NCI-H226 (cell line): ENCODE measurements around the gene KCNH8.

Experiments
- DNase-seq: peaks from one replicate; pipeline ENCODE4 v3.0.0-alpha.2; 2015

Gene KCNH8

DNA sequence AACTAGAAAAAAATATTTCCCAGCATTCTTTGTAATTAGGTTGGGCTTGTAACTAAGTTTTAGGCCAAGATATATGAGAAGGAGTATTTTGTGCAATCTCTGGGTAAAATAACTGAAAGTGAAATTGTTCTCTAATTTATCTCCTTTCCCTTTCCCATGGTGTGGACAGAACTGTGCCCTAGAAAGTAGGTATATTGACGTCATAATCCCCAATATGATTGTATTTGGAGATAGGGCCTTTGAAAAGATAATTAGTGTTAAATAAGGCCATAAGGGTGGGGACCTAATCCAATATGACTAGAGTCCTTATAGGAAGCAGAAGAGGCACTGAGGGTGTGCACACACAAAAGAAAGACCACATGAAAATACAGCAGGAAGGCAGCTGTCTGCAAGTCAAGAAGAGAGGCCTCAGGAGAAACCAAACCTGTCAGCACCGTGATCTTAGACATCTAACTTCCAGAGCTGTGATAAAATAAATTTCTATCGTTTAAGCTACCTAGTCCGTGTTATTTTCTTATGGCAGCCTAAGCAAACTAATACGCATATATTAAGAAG is 106.6 kb downstream of the KCNH8 start:
- DNase-seq = no peak

DNA sequence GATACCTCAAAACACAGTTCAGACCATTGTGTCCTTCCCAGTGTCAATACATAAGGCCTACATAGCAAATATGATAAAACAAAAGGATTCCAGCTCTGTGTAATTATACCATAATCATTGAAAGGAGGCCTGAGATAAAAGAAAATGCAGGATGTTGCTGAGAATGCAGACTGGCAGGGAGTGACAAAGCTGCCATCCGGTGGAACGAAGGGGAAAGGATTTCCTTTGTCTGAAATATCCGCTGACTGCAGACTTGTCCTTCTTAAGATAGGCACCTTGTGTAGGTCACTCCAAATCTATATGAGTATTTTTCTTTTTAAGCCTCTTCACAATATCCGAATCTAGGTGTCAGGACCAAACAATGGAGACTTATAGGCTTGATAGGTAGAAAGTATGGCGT is 108.0 kb downstream of the KCNH8 start:
- DNase-seq = no peak

DNA sequence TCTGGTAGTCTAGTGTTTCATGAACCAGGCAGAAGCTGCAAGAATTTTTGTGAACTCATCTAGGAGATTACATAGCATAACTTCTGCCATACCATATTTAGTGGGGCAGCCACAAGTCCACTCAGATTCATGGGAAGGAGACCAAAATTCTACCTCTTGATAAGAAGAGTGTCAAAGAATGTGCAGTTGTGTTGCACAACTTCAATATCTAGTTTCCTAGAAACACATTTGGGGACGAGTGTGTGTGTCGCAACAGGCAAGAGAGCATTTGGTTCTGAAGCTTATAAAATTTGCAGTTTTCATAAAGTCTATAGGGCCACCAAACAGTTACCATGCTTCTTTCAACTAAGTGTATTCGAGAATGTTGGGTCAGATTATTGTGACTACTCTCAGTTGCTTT is 115.3 kb downstream of the KCNH8 start:
- no peak for DNase-seq

DNA sequence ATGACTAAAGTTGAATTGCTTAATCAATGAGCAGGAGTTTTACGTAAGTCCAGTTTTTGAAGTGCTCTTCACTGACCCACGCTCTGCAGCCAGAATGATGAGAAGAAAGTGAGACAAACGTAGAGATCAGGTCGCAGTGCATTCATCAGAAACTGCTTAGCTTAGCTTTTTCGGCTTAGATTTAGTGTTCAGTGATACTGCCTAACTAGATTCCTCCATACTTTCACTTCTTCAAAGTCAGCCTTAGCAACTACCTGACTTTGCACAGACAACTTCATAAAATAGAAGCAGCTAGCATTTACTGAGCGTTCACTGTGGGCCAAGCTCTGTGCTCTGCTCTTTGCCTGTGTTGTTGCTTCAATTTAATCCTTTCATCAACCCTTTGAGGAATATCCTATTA is 116.1 kb downstream of the KCNH8 start:
- DNase-seq = no peak

DNA sequence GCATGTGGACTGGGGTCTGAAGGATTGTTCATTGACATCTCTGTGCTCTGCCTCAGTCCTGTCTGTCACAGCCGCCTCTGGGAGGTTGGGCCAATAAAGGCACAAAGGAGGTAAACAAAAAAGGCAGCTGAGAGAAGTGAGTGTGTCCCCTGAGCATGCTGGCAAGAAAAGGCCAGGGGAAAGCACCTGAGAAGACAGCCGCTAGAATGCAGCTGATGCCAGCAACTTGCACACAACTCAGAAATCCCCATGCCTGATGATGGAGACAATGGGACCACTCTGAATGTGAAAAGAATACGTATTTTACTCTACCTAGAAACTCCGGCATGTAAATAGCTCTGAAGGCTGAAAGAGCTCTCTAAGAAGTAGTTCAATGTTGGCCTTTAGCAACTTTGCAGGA is 118.7 kb downstream of the KCNH8 start:
- no peak for DNase-seq

DNA sequence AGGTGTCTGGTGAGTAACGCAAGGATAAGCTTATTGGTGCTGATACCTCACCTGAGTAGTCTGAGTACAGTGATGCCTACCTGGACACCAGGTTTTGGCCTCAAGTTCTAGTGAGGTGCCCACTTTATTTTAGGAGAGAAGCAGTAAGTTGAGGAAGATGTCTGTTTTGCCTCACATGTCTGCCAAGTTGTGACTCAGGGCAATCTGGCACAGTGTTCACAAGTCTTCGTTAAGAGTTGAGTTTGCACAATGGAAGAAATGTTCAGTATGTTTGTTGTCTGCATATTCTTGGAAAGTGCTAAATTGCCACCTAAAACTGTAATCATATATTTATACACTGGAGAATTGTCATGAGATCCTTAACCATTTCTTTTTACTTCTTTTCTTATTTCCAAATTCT is 122.2 kb downstream of the KCNH8 start:
- no peak for DNase-seq

DNA sequence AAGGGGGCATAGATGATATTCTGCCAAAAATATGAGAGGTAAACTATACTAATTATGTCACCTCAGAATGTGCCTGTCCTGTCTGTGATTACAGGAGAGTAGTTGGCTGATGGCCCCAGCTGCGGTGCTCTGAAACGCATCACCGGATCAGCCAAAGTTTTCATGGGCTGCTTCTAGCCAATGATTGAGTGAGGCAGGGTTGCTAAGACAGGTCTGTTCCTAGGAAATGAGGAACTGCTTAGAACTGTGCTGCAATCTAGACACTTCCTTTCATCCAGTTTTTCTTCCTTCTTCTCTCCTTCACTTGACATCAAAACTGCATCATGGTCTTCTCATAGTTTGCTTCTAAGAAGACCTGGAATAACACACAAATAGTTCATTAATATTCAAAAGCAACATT is 124.0 kb downstream of the KCNH8 start:
- DNase-seq = no peak

DNA sequence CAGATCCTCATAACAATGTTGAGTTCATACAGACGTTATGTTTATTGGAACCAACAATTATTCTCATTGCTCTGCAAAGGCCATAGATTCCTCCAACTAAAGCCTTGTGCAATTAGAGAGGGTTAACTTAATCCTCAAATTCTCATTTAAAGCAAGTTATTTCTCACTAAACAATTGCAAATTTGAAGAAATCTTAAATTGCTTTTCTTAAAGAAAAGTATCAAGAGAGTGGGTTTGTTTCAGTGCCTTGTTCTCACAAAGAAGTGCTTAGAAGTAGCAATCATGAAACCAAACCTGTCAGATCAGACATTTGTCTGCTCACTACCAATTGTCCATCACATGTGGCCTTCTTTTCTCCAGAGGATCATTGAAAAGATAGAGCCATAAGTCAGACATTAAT is 124.8 kb downstream of the KCNH8 start:
- no peak for DNase-seq

DNA sequence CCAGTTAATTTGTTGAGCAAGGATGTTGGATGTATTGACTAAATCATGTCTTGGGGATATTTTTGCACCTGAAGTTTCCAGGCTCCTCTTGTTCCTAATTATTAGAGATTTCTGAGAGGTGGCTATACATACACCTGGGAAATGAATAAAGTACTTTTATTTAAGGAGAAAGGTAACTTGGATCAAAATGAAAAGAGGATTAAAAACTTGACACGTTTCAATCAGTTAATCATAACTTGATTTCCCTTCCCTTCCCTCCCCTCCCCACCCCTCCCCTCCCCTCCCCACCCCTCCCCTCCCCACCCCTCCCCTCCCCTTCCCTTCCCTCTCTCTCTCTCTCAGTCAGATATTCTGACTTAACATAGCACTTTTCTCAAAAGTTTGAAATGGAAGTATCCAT is 126.3 kb downstream of the KCNH8 start:
- no peak for DNase-seq

DNA sequence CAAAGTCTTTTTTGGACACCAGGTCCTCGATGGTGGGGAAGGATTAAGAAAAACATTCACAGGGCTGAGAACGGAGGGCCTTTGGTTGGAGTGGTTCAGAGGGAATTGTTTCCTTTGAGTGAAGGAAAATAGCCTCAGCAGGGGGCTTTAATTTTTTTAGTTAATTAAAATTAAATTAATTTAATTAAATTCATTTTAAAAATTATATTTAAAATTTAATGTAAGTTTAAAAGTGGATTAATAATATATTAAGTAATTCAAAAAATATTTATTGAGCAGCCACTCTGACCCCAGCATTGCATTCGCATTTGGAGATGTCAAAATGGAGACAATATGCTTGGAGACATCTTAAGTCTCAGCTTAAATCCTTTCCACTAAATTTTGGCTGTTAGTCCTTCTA is 136.7 kb downstream of the KCNH8 start:
- DNase-seq = no peak

DNA sequence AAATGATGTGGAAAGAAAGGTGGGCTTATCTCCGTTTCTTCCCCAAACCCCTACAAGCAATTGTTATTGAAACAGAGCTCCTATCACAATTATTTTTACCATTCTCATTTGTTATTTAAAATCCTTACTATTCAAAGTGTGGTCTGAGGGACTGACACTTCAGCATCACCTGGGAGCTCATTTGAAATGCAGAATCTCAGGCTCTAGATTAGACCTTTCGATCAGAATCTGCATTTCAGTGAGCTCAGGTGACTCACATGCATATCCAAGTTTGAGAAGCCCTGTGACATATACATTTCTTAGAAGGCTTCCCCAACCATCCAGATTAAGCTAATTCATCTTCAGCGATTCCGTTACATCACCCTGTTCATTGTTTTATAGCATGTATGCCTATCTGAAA is 145.0 kb downstream of the KCNH8 start:
- no peak for DNase-seq

DNA sequence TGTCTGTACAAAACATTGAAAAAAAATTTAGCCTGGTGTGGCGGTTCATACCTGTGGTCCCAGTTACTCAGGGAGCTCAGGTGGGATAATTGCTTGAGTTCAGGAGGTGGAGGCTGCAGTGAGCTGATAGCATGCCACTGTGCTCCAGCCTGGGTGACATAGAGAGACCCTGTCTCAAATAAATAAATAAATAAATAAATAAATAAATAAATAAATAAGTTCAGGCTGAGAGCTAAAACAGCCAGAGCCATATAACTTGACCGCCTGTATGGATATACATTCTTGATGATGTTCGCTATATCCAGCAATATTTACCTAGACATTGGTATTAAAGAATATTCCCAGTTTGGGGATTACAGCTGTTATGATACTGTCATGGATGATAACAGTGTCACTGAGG is 146.9 kb downstream of the KCNH8 start:
- DNase-seq = no peak

DNA sequence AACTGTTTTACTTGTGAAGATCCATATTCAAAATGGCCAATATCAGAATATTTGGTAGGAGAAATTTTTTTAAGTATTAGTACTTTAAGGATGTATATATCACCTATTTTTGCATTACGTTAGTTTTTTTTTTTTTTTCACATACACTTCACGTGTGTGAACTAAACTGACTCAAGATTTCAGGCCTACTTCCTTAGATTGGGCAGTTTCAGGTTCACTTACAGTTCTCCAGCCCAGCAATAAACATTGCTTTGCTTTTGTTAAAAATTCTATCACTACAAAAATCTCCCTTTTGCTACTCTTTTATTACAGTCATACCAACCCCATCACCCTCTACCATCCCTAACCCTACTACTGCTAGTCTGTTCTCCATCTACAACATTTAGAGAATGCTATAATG is 183.6 kb downstream of the KCNH8 start:
- no peak for DNase-seq

DNA sequence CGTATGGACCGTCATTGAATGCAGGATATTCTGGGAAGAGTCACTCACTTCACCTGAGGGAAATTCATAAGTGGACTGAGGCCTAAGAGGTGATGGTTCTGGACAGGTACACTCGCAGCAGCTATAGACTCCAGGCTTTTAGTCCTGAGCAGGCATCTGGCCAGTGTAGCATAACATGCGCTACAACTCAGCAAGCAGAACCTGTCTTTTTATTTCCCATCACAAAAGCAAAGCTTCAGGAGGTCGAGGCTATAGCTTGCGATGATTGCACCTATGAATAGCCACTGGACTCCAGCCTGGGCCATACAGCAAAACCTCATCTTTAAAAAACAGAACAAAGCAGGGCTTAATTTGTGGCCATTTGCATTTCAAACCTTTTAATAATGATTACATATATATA is 185.8 kb downstream of the KCNH8 start:
- DNase-seq = no peak

DNA sequence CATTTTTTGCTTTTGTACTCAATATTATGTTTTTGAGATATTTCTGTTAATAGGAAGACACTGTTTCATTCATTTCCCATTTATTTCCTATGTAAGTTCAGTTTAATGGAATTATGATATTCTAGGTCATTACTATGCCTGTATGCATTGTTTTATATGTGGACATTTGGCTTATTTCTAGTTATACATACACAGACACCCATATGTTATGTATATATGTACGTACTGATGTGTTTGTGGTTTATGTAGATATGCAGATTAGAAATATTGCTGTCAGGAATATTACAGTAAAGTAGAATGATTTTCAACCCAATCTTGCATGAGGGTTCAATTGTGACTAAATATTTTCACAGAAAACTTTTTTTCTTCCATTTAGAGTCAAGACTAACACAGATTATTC is 190.5 kb downstream of the KCNH8 start:
- no peak for DNase-seq

DNA sequence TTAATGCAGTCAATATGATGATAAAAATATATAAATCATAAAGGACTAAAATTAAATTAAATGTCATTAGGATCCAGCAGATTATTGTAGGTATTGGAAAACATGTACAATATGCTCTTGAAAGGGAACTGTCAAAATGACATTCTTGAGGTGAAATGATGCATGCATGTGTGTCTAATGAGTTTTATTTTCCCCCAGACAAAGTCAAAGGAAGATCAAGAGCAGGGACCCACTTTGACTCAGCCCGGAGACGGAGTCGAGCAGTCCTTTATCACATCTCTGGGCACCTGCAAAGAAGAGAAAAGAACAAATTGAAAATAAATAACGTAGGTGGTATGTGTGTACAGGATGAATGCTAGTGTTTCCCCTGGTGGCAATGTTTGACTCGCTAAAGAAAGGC is 194.1 kb downstream of the KCNH8 start:
- no peak for DNase-seq

DNA sequence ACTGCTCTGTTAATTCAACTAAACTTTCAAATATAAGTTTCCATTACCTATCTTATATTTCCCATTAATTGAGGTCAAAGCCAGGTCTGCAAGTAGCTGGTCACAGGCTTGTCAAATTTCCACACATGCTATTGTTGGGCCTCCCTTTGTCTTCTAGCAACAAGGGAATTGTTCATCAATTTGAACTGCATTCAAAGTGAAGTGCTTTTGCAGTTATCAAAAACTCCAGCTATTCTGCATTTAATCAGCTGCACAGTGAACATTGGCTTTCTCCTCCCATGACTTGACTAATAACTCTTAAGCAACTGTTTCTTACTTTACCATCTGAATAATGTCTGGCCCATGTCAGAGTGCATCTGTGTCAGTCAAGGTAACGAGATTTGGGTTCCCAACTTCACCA is 198.4 kb downstream of the KCNH8 start:
- no peak for DNase-seq

DNA sequence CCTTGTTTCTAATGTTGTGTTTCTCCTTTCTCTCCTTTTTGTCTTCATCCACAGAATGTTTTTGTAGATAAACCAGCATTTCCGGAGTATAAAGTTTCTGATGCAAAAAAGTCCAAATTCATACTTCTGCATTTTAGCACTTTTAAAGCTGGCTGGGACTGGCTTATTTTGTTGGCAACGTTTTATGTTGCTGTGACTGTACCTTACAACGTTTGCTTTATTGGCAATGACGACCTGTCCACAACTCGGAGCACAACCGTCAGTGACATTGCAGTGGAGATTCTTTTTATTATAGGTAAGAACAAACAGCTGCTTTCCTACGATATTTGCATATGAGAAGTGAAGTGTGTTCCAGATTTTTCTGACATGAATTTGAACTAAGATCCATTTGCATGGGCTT is 199.4 kb downstream of the KCNH8 start:
- DNase-seq = no peak

DNA sequence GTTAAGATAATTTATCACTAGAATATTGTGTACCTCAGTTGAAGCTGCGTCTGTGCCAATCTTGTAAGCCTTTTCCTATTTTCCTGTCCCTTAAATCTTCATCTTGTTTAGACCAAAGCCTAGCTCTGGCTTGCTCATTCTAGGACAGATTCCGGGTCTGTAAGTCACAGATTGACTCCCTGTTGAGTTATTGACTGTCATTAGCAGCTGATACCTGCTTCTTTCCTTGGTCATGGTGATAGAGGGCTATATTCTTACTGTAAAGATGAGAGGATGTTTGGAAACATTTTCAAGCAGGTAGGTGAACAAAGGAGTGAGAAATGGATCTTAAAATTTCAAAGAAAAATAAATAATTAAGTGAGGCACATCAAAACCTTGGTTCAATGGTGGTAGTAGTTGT is 200.2 kb downstream of the KCNH8 start:
- no peak for DNase-seq

DNA sequence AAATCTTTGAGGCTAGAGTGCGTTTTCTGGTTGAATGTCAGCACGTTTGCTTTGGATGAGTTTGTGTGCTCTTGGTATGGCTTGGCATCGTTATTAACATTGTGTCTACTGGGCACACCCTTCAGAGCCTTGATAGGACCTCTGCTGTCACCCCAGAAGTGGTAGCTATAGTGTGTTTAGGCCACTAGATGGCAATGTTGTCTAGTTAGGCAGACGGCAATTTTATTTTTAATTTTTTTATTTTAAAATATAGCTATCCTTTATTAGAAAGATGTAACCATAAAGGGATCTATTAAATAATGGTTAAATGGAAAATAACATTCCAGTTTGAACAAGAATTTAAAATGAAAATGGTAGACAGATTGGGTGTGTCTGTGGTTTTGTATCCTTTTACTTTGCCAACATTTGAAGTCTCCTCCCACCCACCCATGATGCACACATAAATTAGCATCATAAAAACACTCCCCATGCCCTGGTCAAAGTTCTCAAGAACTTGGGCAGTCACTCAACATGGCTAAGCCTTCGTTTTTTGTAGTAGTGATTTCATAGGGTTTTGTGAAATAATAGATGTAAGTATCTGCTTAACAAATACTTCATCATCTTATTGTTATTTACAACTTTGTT is 200.7 kb downstream of the KCNH8 start:
- DNase-seq = no peak

DNA sequence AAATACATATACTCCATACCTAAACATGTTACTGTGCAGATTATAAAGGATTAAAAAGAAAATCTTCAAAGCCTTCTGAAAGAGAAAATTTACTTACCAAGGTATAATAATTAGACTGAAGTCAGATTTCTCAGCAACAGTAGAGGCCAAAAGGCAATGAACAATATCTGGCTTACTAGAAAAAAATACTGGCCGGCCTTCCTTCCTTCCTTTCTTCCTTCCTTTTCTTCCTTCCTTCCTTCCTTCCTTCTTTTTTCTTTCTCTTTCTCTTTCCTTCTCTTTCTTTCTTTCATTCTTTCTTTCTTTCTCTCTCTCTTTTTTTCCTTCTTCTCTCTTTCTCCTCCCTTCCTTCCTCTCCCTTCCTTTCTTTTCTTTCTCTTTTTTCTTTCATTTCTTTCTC is 209.6 kb downstream of the KCNH8 start:
- no peak for DNase-seq

DNA sequence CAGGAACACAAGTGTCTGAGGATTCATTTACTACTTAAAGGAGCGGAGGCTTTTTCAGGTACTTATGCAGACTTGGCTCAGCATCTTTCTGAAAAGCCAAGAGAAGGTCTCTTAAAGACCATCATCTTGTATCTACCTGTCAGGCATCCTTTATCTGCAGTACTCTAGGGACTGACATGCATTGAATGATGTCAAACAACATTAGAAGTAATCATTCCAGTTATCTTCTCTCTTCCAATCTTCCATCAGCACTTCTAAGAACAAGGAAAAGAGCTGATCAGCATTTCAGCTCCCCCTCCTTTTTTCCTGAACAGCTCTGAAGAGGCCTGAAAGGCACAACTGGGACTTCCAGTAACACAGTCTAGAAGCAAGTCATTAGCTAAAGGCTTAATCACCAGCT is 214.8 kb downstream of the KCNH8 start:
- DNase-seq = no peak

DNA sequence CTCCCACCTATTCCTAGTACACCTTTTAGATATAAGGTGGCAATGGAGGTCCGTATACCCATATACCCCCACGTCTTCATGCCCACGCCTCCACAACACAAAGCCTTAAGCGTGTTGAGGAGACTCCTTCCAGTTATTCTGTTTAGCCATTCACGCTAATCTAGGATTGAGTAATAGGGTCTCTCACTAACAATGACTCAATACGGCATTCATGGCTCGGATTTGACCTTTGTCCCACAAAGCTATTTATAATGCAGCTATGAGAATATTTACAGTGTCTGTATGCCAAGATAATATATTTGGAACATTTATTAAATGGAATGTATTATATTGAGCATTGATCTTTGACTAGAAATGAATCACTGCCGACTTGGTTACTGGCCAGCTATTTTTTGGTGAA is 215.8 kb downstream of the KCNH8 start:
- DNase-seq = no peak

DNA sequence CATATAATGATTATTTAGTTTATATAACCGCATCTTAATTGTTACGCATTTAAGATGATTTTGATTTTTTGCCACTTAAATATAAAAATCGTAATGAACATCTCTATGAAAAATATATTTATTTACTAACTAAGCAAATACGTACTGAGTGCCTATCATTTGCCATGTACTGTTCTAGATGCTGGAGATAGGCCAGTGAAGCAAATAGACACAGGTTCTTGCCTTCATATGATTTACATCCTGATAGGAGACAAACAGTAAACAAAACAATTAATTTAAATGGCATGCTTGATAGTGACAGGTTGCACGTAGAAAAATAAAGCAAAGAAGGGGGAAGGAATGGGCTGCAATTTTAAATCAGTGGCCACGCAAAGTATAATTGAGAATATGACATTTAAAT is 217.2 kb downstream of the KCNH8 start:
- DNase-seq = no peak

DNA sequence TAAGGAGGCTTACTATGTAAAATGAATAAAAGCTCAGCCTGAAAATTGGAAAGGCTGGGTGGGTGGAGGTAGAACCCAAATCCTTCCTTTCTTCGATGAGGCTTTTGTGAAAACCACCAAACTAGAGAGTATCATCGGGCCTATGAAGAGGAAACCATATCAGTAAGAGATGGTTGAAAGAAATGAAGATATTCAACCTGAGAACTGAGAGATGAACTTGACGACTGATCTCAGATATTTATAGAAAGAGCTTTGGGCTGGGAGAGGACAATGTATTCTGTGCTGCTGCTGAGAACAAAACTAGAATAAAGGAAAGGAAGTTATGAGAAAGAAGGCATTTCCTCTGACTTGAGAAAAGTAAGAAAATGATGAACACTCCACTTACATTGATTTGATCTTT is 236.6 kb downstream of the KCNH8 start:
- DNase-seq = no peak

DNA sequence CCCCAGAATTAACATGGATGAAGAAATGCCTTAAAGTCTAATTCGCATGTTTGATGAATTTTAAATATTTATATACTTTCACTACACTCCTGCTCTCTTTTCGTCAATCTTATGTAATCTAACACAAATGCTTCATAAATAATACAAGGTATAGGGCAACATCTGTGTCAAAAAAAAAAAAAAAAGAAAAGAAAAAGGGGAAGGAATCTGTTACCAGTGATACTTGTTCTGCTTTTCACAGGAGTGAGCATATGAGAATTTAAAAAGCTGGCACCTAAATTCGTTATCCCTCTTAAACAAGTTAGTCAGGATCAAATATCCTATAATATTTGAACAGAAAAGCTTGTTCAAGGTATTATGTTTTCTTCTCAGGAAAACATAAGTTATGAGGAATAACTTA is 243.8 kb downstream of the KCNH8 start:
- DNase-seq = no peak
